GM12878 (cell line): Measurements from ENCODE around the gene CSF2. TPM values are rescaled to one million over a fixed set of nuclear protein-coding genes. Genes with fewer than 3 reads are reported as not detected.

Source experiments
- ATAC-seq: fragments of 200-7000 bp; cut with Tn5 transposase; 3 replicates; pipeline ENCODE4 v1.9.1; 2020; ENCODE audit warnings: mild to moderate bottlenecking, moderate library complexity
- BruUV-seq: library from RNA; stranded (reverse); fragments of 400-500 nt; replicated peaks from 2 replicates; lab custom pipeline; 2021; lab: Mats Ljungman, UMichigan
- CTCF ChIA-PET: fragments of 300-600 bp; sonication (Branson Sonifier 250); formaldehyde crosslinking; extraction: SDS; loops from one replicate; lab custom pipeline; 2021; ENCODE audit warnings: inconsistent platforms; lab: Yijun Ruan, JAX
- POLR2A ChIA-PET: fragments of 350-600 bp; formaldehyde crosslinking; extraction: SDS; loops from one replicate; lab custom pipeline; 2021; ENCODE audit warnings: inconsistent platforms; lab: Charles Lee
- RAD21 ChIA-PET: fragments of 300-600 bp; sonication (Branson Sonifier 250); formaldehyde crosslinking; loops from one replicate; lab custom pipeline; 2023; ENCODE audit warnings: antibody characterized with exemption; ENCODE audit not compliant: unreplicated experiment; lab: Charles Lee
- SMC1A ChIA-PET: fragments of 300-600 bp; sonication (Branson Sonifier 250); formaldehyde crosslinking; loops from one replicate; lab custom pipeline; 2023; ENCODE audit not compliant: unreplicated experiment, uncharacterized antibody; lab: Charles Lee
- DNase-seq: peaks from one replicate; pipeline ENCODE4 v3.0.0-alpha.2; 2011; ENCODE audit warnings: low read depth, low spot score
- FAIRE-seq: peaks from 3 replicates; lab custom pipeline; 2011; peaks lifted over from hg19 to GRCh38; lab: Jason Lieb, UNC
- H2AFZ ChIP-seq: 2 replicates; pipeline ENCODE4 v1.6.0; 2011; ENCODE audit warnings: low read depth, low read length, control low read depth; ENCODE audit not compliant: control insufficient read depth
- H3K27ac ChIP-seq: 2 replicates; pipeline ENCODE4 v1.5.1; 2011; ENCODE audit warnings: control low read depth; ENCODE audit not compliant: control insufficient read depth, insufficient read depth
- H3K27me3 ChIP-seq, 2 experiments: replicated peaks in 1 of 2; 2 replicates each; pipeline versions ENCODE4 v1.6.0 to v1.6.1; 2011; ENCODE audit warnings: low read length in 1 of 2; ENCODE audit not compliant: control insufficient read depth in 2 of 2, insufficient read depth in 2 of 2
- H3K36me3 ChIP-seq, 2 experiments: 2 replicates each; pipeline ENCODE4 v1.5.1; 2011; ENCODE audit warnings: low read length in 1 of 2; ENCODE audit not compliant: control insufficient read depth in 2 of 2, insufficient read depth in 2 of 2
- H3K4me1 ChIP-seq: 2 replicates; pipeline ENCODE4 v1.6.1; 2011; ENCODE audit warnings: mild to moderate bottlenecking, low read length, moderate library complexity, mixed read lengths; ENCODE audit not compliant: control insufficient read depth, insufficient read depth
- H3K4me2 ChIP-seq: 2 replicates; pipeline ENCODE4 v1.6.0; 2011; ENCODE audit warnings: control low read depth; ENCODE audit not compliant: control insufficient read depth, insufficient read depth
- H3K4me3 ChIP-seq: fragments of 200-600 bp; sonication (generic); 2 replicates; pipeline ENCODE4 v1.5.1; 2016
- H3K79me2 ChIP-seq: 2 replicates; pipeline ENCODE4 v1.6.0; 2011; ENCODE audit warnings: low read length; ENCODE audit not compliant: control insufficient read depth, insufficient read depth
- H3K9ac ChIP-seq: 2 replicates; pipeline ENCODE4 v1.8.0; 2011; ENCODE audit warnings: low read length, control low read depth, mixed read lengths; ENCODE audit not compliant: control insufficient read depth, insufficient read depth
- H3K9me3 ChIP-seq: replicated peaks from 3 replicates; pipeline ENCODE4 v1.5.1; 2011; ENCODE audit warnings: mild to moderate bottlenecking, low read length; ENCODE audit not compliant: control insufficient read depth, insufficient read depth
- H4K20me1 ChIP-seq: 2 replicates; pipeline ENCODE4 v1.6.0; 2011; ENCODE audit not compliant: control insufficient read depth, insufficient read depth
- BACH1 ChIP-seq: fragments of 450-650 bp; IDR thresholded peaks from 2 replicates; pipeline ENCODE4 v1.6.1; 2017; ENCODE audit warnings: mild to moderate bottlenecking, borderline replicate concordance
- ESRRA ChIP-seq: IDR thresholded peaks from 2 replicates; pipeline ENCODE4 v1.6.1; 2012; ENCODE audit warnings: mild to moderate bottlenecking, low read length, improper control_type of control experiment
- IKZF2 ChIP-seq, 2 experiments: fragments of 450-650 bp; IDR thresholded peaks; 2 replicates each; pipeline ENCODE4 v1.6.1; 2017; ENCODE audit warnings: mild to moderate bottlenecking in 2 of 2, moderate library complexity in 2 of 2
- JUND ChIP-seq: IDR thresholded peaks from 2 replicates; pipeline ENCODE4 v1.6.1; 2012; ENCODE audit warnings: low read depth, mild to moderate bottlenecking, low read length, improper control_type of control experiment, moderate library complexity
- KLF5 ChIP-seq: fragments of 450-650 bp; IDR thresholded peaks from 2 replicates; pipeline ENCODE4 v1.6.1; 2014; ENCODE audit warnings: mild to moderate bottlenecking; ENCODE audit not compliant: partially characterized antibody
- LARP7 ChIP-seq: fragments of 450-650 bp; IDR thresholded peaks from 2 replicates; pipeline ENCODE4 v1.6.1; 2017; ENCODE audit warnings: mild to moderate bottlenecking
- RUNX3 ChIP-seq: IDR thresholded peaks from 2 replicates; pipeline ENCODE4 v1.6.1; 2012; ENCODE audit warnings: low read length, inconsistent platforms
- SKIL ChIP-seq: fragments of 450-650 bp; IDR thresholded peaks from 2 replicates; pipeline ENCODE4 v1.6.1; 2017; ENCODE audit warnings: mild to moderate bottlenecking, low read depth, inconsistent platforms; ENCODE audit not compliant: poor library complexity, severe bottlenecking
- SUZ12 ChIP-seq: fragments of 200-600 bp; sonication (generic); IDR thresholded peaks from one replicate; pipeline ENCODE4 v1.6.1; 2018; ENCODE audit warnings: antibody characterized with exemption, mild to moderate bottlenecking; ENCODE audit not compliant: unreplicated experiment
- TCF7 ChIP-seq: IDR thresholded peaks from 2 replicates; pipeline ENCODE4 v1.6.1; 2014; ENCODE audit warnings: antibody characterized with exemption, borderline replicate concordance
- ZBTB11 ChIP-seq: fragments of 450-650 bp; formaldehyde crosslinking; IDR thresholded peaks from 2 replicates; pipeline ENCODE4 v1.5.0; 2022; ENCODE audit warnings: mild to moderate bottlenecking, missing genetic modification characterization
- ZNF384 ChIP-seq: IDR thresholded peaks from 2 replicates; pipeline ENCODE4 v1.6.1; 2012; ENCODE audit warnings: low read depth, mild to moderate bottlenecking, low read length, improper control_type of control experiment, borderline replicate concordance
- ZNF592 ChIP-seq: fragments of 450-650 bp; IDR thresholded peaks from 2 replicates; pipeline ENCODE4 v1.6.1; 2017; ENCODE audit warnings: mild to moderate bottlenecking, moderate library complexity
- WGBS: methylation state at CpG from one replicate; pipeline ENCODE4 v1.1.6; 2016; ENCODE audit warnings: low lambda C conversion rate; ENCODE audit not compliant: insufficient replicate concordance, insufficient coverage; ENCODE audit errors: missing lambda C conversion rate; 5-methylcytosine and 5-hydroxymethylcytosine counted together
- in situ Hi-C: fragments of 300-500 bp; cut with MboI; formaldehyde crosslinking; loops from 9 replicates; pipeline ENCODE4 v1.14.3; 2018; ENCODE audit warnings: mixed read lengths
- intact Hi-C: fragments of 100-400 bp; cut with micrococcal nuclease; formaldehyde crosslinking; loops from one replicate; pipeline ENCODE4 v1.14.2; 2022; ENCODE audit not compliant: unreplicated experiment
- polyA plus RNA-seq, 11 experiments: library from polyadenylated mRNA; depleted of rRNA in 4 of 11; unstranded in 6 of 11; stranded (reverse) in 5 of 11; fragments of >200 nt; fragmentation: Nextera tagmentation in 4 of 11; fragmentation: Illumina TruSeq in 1 of 11; extraction: Ambion mirVana in 4 of 11; extraction: Trizol in 1 of 11; gene quantifications; 1 replicate in 1 of 11; 2 replicates in 10 of 11; pipeline versions ENCODE4 v1.2.1 to v1.2.3, GENCODE V29; 2011 to 2016; ENCODE audit warnings: inconsistent platforms in 2 of 11, missing spikeins in 2 of 11, low read depth in 1 of 11
- total RNA-seq, 4 experiments: library from RNA; depleted of rRNA in 3 of 4; stranded (reverse); fragments of >200 nt in 3 of 4; fragmentation: Illumina TruSeq in 1 of 4; extraction: Trizol in 1 of 4; gene quantifications; 2 replicates each; pipeline versions ENCODE4 v1.2.1 to v1.2.3, GENCODE V29; 2013 to 2021

The CSF2 gene
- total and polyA plus RNA-seq, 10 of the 15 experiments (the other 5 are each of a cell fraction or from before 2014, with no cell fraction given) = 0.15 to 2.0 (median 0.69) TPM; not detected in 2

- Histone ChIP-seq H2AFZ (no peak overlapping the region), H3K9me3 (no peaks in the 10 kb centered on the region), H3K4me2 (no peak overlapping the region), H3K36me3 (no peaks in the 10 kb centered on the region), H3K27ac (no peak overlapping the region), H3K9ac (no peak overlapping the region), H3K4me3 (no peak overlapping the region), H3K79me2 (no peaks in the 10 kb centered on the region), H3K4me1 (peaks cover 9% of the 10 kb centered on the region), H4K20me1 (no peaks in the 10 kb centered on the region), H3K27me3 (no peaks in the 10 kb centered on the region; a peak in 2 of 4 replicates)
- in situ Hi-C loops (no loop called here), intact Hi-C loops (no loop called here)
- RAD21 ChIA-PET = no interaction called here
- no TSS peak for BruUV-seq
- no peak for ATAC-seq
- CTCF ChIA-PET = no interaction called here
- WGBS = 64% methylated on average over 2 of the region's 2 CpGs
- POLR2A ChIA-PET = no interaction called here
- DNase-seq = no peak
- no peak for FAIRE-seq
- SMC1A ChIA-PET = no interaction called here
- no peak for TF ChIP-seq KLF5
- TF ChIP-seq JUND = no peak
- no peak for TF ChIP-seq ESRRA
- no peak for TF ChIP-seq RUNX3
- TF ChIP-seq SUZ12 = no peak
- TF ChIP-seq LARP7 = no peak
- TF ChIP-seq IKZF2 (IDR thresholded peaks at IDR 0.05) = no peak
- TF ChIP-seq ZNF592 = no peak
- no peak for TF ChIP-seq SKIL
- no peak for TF ChIP-seq ZBTB11 (CRISPR knock-in tag)
- TF ChIP-seq BACH1 = no peak
- no peak for TF ChIP-seq ZNF384
- TF ChIP-seq TCF7 = no peak
Observed at GRCh38 chr5:132030610-132031009, 43.0 kb upstream of the CSF2 start.
